ENCODE measurements around the gene MYOF.

GRCh38 chr10:93454146-93454545 lies 28.0 kb downstream of the MYOF start:
- TF ChIP-seq CTCF (IDR thresholded peaks at IDR 0.05) (no peak), ZFX (IDR thresholded peaks at IDR 0.05; ENCODE audit: borderline replicate concordance) (no peak)
